GM11168 (cell line): Measurements from ENCODE around the gene RNH1.
"Not testable (repeated sequence)": the region's sequence is repeated elsewhere in the genome, so short reads cannot be mapped to it uniquely, and the experiment has no call there.

ENCODE experiments used
- in situ Hi-C: fragments of 300-500 bp; cut with MboI; formaldehyde crosslinking; loops from one replicate; pipeline ENCODE4 v1.12.0; 2022; ENCODE audit warnings: low sequenced_read_pairs; ENCODE audit not compliant: unreplicated experiment

The RNH1 gene

GRCh38 chr11:486189-486588 is 20.9 kb downstream of the RNH1 start:
- in situ Hi-C loops, result no loop called here

DNA sequence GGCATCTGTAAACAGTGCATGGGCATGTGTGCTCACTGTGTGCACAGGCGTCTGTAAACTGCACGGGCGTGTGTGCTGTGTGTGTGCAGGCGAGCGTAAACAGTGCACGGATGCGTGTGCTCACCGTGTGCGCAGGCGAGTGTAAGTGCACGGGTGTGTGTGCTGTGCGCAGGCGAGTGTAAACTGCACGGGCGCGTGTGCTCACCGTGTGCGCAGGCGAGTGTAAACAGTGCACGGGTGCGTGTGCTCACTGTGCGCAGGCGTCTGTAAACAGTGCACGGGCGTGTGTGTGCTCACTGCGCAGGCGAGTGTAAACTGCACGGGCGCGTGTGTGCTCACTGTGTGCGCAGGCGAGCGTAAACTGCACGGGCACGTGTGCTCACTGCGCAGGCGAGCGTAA is 22.4 kb downstream of the RNH1 start:
- in situ Hi-C loops, result no loop called here

DNA sequence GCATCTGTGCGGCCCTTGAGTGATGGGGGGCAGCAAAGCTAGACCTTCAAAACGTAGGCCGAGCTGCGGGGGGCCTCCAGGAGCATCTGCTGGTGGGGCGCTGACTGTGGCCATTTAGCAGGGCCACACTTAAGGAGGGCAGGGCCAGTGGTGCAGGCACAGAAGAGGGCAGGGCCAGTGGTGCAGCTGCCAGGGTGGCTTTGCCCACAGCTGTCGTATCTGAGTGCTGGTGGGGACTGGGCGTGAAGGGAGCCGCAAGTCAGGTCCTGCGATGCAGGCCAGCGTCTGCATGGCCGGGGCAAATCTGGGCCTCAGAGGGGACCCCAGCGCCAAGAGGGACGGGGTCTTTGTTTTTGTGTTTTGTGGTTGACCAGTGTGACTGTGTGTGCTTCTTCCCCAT is 27.7 kb downstream of the RNH1 start:
- in situ Hi-C loops, result no loop called here

GRCh38 chr11:477052-477715 is 29.9 kb downstream of the RNH1 start:
- in situ Hi-C loops, result no loop called here

DNA sequence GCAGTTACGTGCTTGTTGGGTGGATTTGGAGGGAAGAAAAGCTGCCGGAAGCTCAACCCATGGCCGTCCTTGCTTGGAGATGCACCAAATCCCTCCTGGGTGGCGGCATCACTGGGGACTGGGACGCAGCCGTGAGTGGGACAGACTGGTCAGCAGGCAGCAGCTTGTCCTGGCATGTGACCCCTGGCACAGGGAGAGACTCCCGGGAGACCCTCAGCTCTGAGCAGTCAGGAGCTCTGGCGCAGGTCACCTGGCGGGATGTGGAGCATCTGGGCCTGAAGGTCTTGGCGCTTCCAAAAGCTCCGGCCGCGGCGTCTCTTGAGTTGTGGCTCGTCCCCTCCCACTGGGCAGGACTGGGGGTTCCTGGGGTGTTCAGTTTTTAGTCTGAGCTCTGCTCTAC is 30.6 kb downstream of the RNH1 start:
- in situ Hi-C loops, result no loop called here

DNA sequence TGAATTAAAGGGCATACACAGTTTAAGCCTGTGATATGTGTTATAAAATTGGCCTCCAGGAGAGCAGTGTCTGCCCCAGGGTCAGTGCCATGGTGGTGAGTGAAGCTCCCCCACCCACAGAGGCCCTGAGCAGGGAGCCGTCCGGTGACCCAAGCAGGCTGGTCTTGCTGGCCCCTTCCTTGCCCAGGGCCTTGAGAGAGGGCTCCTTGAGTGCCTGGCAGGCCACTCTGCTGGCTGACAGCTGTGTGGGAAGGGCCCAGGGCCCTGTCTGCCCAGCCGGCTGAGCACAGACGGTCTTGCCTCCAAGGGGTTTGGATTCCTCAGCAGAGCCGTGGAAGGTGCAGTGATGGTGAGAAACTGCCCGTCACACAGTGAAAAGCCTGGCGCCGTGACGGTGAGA is 31.1 kb downstream of the RNH1 start:
- in situ Hi-C loops, result no loop called here

- in situ Hi-C loops, result no loop called here
Observed at GRCh38 chr11:474914-475506, 32.0 kb downstream of the RNH1 start.

DNA sequence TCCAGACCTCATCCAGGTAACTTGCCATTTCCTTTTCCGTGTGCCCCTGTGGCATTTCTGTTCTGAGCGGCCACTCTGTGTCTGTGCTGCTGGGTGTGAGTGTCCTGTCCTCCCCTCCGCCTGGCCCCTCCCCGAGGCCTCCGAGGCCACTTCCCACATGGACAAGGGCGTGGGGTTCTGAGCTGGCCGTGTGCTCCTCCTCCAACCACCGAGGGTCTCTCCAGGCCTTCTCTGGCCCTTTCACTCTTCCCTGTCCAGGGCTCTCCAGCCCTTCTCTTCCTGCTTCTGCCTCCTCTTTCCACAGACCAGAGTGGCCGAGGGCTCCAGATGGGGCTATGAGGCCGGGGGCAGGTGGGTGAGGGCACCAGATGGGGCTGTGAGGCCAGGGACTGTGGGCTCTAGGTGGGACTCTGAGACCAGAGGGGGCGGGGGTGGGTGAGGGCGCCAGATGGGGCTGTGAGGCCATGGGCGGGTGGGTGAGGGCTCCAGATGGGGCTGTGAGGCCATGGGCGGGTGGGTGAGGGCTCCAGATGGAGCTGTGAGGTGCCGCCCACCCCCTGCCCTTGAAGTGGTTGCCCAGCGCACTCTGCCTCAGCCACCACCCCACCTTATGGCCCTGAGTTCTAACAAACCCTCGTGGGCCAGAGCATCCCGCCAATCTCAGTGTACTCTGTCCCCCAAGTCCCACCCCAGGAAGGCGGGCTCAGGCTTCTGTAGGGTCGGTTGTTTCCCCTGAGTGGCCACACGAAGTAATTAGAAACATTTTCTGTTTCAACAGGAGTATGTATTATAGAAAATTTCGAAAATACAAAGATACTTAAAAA is 32.9 kb downstream of the RNH1 start:
- in situ Hi-C loops, result no loop called here

- in situ Hi-C loops, result no loop called here
Observed at GRCh38 chr11:473415-473814, 33.6 kb downstream of the RNH1 start.

GRCh38 chr11:472816-473215 is 34.2 kb downstream of the RNH1 start:
- in situ Hi-C loops, result no loop called here

GRCh38 chr11:472272-472671 is 34.8 kb downstream of the RNH1 start:
- in situ Hi-C loops, result no loop called here

GRCh38 chr11:471468-472145 is 35.4 kb downstream of the RNH1 start:
- in situ Hi-C loops, result no loop called here

DNA sequence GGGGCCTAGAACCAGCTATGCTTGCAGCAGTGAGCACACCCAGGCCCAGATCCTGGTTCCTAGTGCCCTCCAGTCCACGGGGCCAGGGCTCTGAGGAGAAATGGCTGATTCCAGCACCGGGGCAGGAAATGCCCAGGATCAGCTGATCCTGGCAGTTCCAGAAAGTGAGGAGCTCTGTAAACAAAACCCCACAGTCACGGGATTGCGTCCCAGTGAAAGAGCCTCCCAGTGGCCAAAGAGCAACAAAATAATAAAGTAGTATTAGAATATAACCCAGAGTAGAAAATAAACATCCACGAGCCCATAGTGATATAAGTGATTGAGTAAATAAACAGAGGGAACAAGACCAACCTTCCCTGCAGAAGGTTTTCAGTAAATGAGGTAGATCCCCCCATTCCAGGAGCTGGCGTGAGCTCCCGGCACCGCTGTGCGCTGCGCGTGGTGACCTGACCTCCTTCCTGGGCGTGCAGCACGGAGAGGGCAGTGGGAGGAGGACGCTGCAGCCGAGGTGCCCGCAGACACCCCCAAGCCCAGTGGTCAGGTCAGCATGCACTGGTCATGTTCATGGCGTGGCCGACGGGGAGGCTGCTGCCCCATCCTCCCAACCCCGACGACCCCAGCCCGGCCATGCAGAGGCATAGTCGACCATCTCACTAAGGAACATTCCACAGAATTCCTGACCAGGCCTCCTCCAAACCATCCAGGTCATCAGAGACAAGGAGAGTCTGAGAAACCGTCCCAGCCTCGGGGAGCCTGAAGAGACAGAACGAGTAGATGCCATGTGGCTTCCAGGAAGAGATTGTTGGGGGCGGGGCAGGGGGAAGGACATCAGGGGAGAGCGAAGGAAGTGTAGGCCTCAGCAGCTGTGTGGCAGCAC is 37.1 kb downstream of the RNH1 start:
- in situ Hi-C loops, result no loop called here

GRCh38 chr11:469026-469683 is 37.9 kb downstream of the RNH1 start:
- in situ Hi-C loops, result not testable (repeated sequence)

- in situ Hi-C loops, result no loop called here
Observed at GRCh38 chr11:468493-468892, 38.5 kb downstream of the RNH1 start.

- in situ Hi-C loops, result no loop called here
Observed at GRCh38 chr11:468036-468435, 39.0 kb downstream of the RNH1 start.

- in situ Hi-C loops, result no loop called here
Observed at GRCh38 chr11:465896-466530, 41.0 kb downstream of the RNH1 start.

DNA sequence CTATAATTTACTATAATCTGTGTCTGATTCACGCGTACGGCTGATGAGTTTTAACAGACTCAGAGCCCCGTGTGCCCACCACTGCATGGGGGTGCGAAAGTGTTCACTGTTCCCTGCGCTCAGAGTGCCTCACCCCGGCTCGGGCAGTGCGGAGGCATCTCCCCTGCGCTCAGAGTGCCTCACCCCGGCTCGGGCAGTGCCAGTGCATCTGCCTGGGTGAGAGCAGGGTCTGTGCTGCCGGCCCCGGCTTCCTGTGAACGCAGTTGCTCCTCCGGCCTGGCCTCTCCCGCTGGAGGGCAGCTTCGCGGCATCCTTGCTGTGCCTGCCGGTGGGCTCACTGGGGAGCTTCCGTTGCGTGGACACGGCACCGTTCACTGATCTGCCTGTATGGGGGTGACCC is 42.7 kb downstream of the RNH1 start:
- in situ Hi-C loops, result no loop called here
